Ishikawa (cell line): ENCODE data around the gene PSORS1C1.

Experiments
- CEBPB ChIP-seq: IDR thresholded peaks from 2 replicates; pipeline ENCODE4 v1.6.1; 2012
- CREB1 ChIP-seq: IDR thresholded peaks from 2 replicates; pipeline ENCODE4 v1.6.1; 2012; ENCODE audit warnings: low read depth
- EGR1 ChIP-seq: IDR thresholded peaks from 2 replicates; pipeline ENCODE4 v1.6.1; 2012
- EP300 ChIP-seq: IDR thresholded peaks from 2 replicates; pipeline ENCODE4 v1.6.1; 2012; ENCODE audit warnings: borderline replicate concordance
- FOXM1 ChIP-seq: IDR thresholded peaks from 2 replicates; pipeline ENCODE4 v1.6.1; 2012; ENCODE audit warnings: low read depth, borderline replicate concordance
- MAX ChIP-seq: IDR thresholded peaks from 2 replicates; pipeline ENCODE4 v1.6.1; 2012
- NFIC ChIP-seq: IDR thresholded peaks from 2 replicates; pipeline ENCODE4 v1.6.1; 2012
- RAD21 ChIP-seq: IDR thresholded peaks from 2 replicates; pipeline ENCODE4 v1.6.1; 2012; ENCODE audit warnings: low read depth
- REST ChIP-seq: IDR thresholded peaks from 2 replicates; pipeline ENCODE4 v1.6.1; 2012; ENCODE audit warnings: low read depth, mild to moderate bottlenecking
- TAF1 ChIP-seq: IDR thresholded peaks from 2 replicates; pipeline ENCODE4 v1.6.1; 2012; ENCODE audit warnings: low read depth, mild to moderate bottlenecking
- TCF12 ChIP-seq: IDR thresholded peaks from 2 replicates; pipeline ENCODE4 v1.6.1; 2012; ENCODE audit warnings: low read depth
- TEAD4 ChIP-seq: IDR thresholded peaks from 2 replicates; pipeline ENCODE4 v1.6.1; 2012
- USF1 ChIP-seq: IDR thresholded peaks from 2 replicates; pipeline ENCODE4 v1.6.1; 2012
- YY1 ChIP-seq: IDR thresholded peaks from 2 replicates; pipeline ENCODE4 v1.6.1; 2012; ENCODE audit warnings: low read depth
- ZBTB7A ChIP-seq: IDR thresholded peaks from 2 replicates; pipeline ENCODE4 v1.6.1; 2012; ENCODE audit warnings: low read depth

PSORS1C1 gene

GRCh38 chr6:31172973-31173384, 58.4 kb downstream of the PSORS1C1 start:
- TF ChIP-seq TEAD4 (no peak), USF1 (no peak), NFIC (no peak), TAF1 (no peak), REST (no peak), MAX (no peak), CEBPB (no peak), EP300 (no peak), TCF12 (no peak), RAD21 (no peak)

DNA sequence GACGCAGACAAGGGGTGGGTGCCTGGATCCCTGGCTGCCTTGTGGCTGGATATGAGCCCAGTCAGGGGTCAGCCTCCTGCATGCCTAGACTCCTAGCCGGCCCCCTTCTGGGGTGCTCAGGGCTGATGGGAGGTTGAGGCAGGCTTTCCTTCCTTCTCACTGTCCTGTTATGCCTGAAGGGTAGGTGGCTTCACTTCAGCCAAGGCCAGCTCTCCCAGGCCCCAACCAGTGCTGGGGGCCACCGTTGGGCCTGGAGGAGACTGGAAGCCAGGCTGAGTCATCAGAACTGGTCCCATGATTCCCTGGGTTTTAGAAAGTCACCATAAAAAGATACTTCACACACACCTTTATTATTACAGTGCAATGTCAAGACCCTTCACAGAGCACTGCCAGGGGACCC, 58.8 kb downstream of the PSORS1C1 start:
- TF ChIP-seq FOXM1: no peak
- no peak for TF ChIP-seq TCF12
- TF ChIP-seq NFIC: no peak

DNA sequence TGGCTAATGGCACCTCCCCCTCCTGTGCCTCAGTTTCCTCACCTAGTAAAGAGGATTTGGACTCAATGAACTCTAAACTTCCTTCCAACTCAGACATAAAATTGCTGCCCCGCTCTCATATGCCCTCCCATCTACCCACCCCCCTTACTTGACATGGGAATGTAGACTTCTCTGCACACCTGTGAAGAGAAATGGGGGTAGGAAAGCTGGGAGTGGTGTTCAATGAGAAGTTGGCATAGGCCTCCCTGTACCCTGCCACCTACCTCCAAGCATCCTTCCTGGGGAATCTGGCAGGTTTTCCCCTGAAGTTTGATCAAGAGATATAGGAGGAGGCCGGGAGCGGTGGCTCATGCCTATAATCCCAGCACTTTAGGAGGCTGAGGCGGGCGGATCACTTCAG, 59.8 kb downstream of the PSORS1C1 start:
- TF ChIP-seq USF1: no peak
- TF ChIP-seq CEBPB: no peak
- no peak for TF ChIP-seq MAX
- TF ChIP-seq TEAD4: no peak
- TF ChIP-seq REST: no peak
- TF ChIP-seq CREB1: no peak
- no peak for TF ChIP-seq YY1
- no peak for TF ChIP-seq RAD21

GRCh38 chr6:31175971-31176370, 61.4 kb downstream of the PSORS1C1 start:
- TF ChIP-seq EGR1: no peak

DNA sequence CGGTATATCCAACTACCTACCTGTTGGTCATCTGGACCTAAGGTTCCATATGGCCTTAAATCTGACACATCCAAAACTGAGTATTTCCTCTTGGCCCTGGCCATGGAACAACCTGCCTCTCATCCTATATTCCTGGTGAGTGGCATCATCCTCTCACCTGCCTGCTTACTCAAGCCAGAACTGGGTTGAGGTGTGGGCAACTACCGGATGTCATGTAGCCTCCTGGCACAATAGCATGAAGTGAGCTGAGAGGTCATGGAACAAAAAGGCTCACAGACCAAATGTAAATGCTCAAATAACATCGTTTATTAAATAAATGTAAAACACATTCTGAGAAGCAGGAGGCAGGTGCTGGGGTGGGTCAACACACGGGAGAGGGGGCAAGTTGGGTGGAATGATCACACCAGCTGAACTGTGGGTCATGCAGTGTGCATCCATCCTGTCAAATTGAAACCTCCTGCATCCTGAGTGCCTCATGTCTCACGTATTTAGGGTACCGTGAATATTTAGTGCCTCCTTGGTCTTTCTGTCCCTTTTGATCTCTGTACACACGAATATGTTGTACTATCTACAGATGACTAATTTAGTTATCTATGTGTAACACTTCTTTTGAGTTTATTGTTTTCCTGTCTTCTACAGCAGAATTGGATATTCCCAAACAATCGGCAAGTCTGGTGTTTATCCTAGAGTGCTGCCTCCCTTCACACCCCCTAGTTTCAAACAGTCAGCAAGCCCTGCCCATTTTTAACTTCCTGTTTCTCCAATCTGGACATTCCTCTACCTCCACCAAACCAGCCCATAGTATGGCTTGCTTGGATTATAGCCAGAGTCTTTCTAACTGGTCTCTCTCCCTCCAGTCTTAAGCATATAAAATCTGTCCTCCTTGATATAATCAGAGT, 63.8 kb downstream of the PSORS1C1 start:
- no peak for TF ChIP-seq FOXM1
- no peak for TF ChIP-seq CEBPB
- no peak for TF ChIP-seq CREB1
- TF ChIP-seq TCF12: no peak
- TF ChIP-seq YY1: no peak
- no peak for TF ChIP-seq REST
- TF ChIP-seq TAF1: no peak
- TF ChIP-seq RAD21: no peak
- no peak for TF ChIP-seq EGR1

DNA sequence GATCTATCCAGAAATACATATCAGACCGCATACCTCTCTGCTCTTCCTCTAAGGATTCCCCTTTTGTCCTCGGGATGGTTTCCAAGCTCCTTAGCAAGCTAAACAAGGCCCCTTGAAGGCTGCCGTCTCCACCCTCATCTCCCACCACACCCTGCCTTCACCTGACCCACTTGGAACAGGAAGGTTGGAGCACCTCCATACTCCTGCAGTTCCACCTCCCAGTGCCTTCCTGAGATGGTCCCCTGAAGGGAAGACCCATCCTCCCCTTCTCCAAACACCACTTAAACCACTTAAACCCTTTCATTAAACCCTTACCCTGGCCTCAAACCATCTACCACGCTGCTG, 64.4 kb downstream of the PSORS1C1 start:
- TF ChIP-seq ZBTB7A: no peak
- TF ChIP-seq TCF12: no peak
- no peak for TF ChIP-seq NFIC
- no peak for TF ChIP-seq EGR1
- TF ChIP-seq CEBPB: no peak
- no peak for TF ChIP-seq YY1
- TF ChIP-seq RAD21: no peak
- TF ChIP-seq CREB1: no peak
- TF ChIP-seq EP300: no peak
- TF ChIP-seq TAF1: no peak
- TF ChIP-seq REST: no peak
